HL-60 (cell line): Measurements from ENCODE around the gene DLEU7.

Source experiments
- DNase-seq, 2 experiments: peaks; one replicate each; pipeline ENCODE4 v3.0.0-alpha.2; 2010 to 2020; ENCODE audit warnings: low read depth in 1 of 2, low spot score in 1 of 2
- H3K27ac ChIP-seq: fragments of 250-450 bp; sonication (Bioruptor Pico); replicated peaks from 2 replicates; pipeline ENCODE4 v1.5.1; 2020; ENCODE audit warnings: mild to moderate bottlenecking, moderate library complexity
- H3K27me3 ChIP-seq: fragments of 250-450 bp; sonication (Bioruptor Pico); 2 replicates; pipeline ENCODE4 v1.5.1; 2021; ENCODE audit warnings: mild to moderate bottlenecking, moderate library complexity; ENCODE audit not compliant: insufficient read depth, poor library complexity, severe bottlenecking
- H3K4me3 ChIP-seq: replicated peaks from 2 replicates; pipeline ENCODE4 v1.5.1; 2011; ENCODE audit warnings: mild to moderate bottlenecking, control low read depth, low read length; ENCODE audit not compliant: insufficient read depth
- GABPA ChIP-seq: IDR thresholded peaks from 2 replicates; pipeline ENCODE4 v1.6.1; 2012; ENCODE audit warnings: low read depth
- POLR2AphosphoS5 ChIP-seq: IDR thresholded peaks from 2 replicates; pipeline ENCODE4 v1.6.1; 2012; ENCODE audit warnings: low read depth
- SPI1 ChIP-seq: IDR thresholded peaks from 2 replicates; pipeline ENCODE4 v1.6.1; 2012; ENCODE audit warnings: low read depth, mild to moderate bottlenecking, borderline replicate concordance
- TF ChIP-seq, protein P1 (sequence below): IDR thresholded peaks from one replicate; pipeline ENCODE4 v1.5.1; 2011; ENCODE audit warnings: low read length, control low read depth, inconsistent platforms; ENCODE audit not compliant: insufficient read depth
- TF ChIP-seq, protein P2 (sequence below): IDR thresholded peaks from 2 replicates; pipeline ENCODE4 v1.6.1; 2012; ENCODE audit warnings: low read depth; ENCODE audit not compliant: insufficient replicate concordance

The DLEU7 gene

DNA sequence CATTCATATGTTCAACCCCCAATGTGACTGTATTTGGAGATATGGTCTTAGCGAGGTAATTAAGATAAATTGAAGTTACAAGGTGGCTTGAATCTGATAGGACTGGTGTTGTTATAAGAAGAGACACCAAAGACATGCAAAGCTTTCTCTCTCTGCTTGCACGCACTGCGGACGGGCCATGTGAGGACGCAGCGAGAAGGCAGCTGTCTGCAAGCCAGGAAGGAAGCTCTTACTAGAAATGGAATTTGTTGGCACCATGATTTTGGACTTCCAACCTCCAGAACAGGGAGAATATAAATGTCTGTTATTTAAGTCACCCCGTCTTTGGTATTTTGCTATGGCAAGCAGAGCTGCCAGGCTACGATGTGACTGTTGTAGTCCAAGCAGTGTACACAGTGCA lies 4.8 kb downstream of the DLEU7 start:
- no peak overlapping the region for H3K4me3 ChIP-seq
- no peak for DNase-seq
- TF ChIP-seq GABPA (no peak), SPI1 (no peak), POLR2AphosphoS5 (no peak)
- TF ChIP-seq, protein P1, sequence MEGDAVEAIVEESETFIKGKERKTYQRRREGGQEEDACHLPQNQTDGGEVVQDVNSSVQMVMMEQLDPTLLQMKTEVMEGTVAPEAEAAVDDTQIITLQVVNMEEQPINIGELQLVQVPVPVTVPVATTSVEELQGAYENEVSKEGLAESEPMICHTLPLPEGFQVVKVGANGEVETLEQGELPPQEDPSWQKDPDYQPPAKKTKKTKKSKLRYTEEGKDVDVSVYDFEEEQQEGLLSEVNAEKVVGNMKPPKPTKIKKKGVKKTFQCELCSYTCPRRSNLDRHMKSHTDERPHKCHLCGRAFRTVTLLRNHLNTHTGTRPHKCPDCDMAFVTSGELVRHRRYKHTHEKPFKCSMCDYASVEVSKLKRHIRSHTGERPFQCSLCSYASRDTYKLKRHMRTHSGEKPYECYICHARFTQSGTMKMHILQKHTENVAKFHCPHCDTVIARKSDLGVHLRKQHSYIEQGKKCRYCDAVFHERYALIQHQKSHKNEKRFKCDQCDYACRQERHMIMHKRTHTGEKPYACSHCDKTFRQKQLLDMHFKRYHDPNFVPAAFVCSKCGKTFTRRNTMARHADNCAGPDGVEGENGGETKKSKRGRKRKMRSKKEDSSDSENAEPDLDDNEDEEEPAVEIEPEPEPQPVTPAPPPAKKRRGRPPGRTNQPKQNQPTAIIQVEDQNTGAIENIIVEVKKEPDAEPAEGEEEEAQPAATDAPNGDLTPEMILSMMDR, result no peak
- TF ChIP-seq, protein P2, sequence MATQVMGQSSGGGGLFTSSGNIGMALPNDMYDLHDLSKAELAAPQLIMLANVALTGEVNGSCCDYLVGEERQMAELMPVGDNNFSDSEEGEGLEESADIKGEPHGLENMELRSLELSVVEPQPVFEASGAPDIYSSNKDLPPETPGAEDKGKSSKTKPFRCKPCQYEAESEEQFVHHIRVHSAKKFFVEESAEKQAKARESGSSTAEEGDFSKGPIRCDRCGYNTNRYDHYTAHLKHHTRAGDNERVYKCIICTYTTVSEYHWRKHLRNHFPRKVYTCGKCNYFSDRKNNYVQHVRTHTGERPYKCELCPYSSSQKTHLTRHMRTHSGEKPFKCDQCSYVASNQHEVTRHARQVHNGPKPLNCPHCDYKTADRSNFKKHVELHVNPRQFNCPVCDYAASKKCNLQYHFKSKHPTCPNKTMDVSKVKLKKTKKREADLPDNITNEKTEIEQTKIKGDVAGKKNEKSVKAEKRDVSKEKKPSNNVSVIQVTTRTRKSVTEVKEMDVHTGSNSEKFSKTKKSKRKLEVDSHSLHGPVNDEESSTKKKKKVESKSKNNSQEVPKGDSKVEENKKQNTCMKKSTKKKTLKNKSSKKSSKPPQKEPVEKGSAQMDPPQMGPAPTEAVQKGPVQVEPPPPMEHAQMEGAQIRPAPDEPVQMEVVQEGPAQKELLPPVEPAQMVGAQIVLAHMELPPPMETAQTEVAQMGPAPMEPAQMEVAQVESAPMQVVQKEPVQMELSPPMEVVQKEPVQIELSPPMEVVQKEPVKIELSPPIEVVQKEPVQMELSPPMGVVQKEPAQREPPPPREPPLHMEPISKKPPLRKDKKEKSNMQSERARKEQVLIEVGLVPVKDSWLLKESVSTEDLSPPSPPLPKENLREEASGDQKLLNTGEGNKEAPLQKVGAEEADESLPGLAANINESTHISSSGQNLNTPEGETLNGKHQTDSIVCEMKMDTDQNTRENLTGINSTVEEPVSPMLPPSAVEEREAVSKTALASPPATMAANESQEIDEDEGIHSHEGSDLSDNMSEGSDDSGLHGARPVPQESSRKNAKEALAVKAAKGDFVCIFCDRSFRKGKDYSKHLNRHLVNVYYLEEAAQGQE, result no peak
- no peak overlapping the region for H3K27ac ChIP-seq
- no peaks in the 10 kb centered on the region for H3K27me3 ChIP-seq

DNA sequence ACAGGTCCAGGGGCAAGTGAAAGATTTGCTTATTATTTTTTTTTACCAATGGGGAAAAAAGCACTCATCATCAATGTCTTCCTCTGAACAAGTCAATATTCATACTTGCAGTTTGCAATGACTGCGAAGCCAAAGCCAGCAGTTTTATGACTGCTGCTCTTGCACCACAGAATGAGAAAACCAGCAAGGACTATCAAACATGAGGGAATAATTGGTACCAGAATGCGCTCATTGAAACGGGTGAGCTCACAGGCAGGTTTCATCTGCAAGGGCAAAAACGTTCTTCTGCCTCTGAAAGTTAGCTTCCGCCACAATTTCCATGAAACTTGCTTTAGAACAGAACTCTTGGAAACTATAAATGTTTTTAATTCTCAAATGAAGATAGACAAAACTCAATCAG lies 5.5 kb downstream of the DLEU7 start:
- Histone ChIP-seq H3K27me3 (no peaks in the 10 kb centered on the region), H3K4me3 (no peak overlapping the region), H3K27ac (no peak overlapping the region)
- DNase-seq, result no peak
- TF ChIP-seq, protein P2, result no peak

DNA sequence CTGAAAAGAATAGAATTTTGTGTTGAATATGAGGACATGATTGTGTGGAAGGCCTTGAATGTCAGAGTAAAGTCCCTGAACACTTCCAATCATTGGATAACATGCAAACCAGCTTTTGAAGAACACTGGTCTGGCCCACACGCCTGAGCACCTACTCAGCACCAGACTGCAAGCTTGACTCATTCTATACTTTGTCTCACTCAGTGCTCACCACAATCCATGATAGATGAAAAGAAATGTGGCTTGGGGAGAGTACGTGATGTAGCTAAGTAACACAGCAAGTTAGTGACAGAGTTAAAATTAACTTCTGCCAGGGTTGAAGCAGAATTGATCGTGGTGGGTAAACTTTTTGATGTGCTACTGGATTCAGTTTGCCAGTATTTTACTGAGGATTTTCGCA lies 12.0 kb downstream of the DLEU7 start:
- no peak for DNase-seq
- TF ChIP-seq SPI1 (no peak), POLR2AphosphoS5 (no peak), GABPA (no peak)
- TF ChIP-seq, protein P1, result no peak
- TF ChIP-seq, protein P2, result no peak
- no peak overlapping the region for H3K4me3 ChIP-seq
- no peaks in the 10 kb centered on the region for H3K27me3 ChIP-seq
- H3K27ac ChIP-seq, result no peak overlapping the region

DNA sequence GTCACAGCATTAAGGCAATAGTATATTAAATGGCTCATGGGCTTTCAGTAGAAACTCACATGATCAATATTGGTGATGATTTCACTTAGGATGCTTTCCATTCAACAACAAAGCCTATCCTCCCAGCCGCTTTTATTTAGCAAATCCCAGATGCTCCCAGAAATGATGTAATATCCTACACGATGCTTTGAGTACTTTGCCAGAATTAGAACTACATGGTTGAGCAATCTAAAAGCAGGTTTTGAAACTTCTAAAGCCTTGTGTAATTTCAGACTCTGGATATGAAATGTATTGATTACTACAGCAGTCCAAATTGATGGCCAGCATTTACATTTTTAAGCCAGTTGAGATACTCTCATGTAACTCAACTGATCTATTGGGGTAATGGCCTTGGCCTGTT lies 13.6 kb downstream of the DLEU7 start:
- Histone ChIP-seq H3K27me3 (no peaks in the 10 kb centered on the region), H3K27ac (no peak overlapping the region), H3K4me3 (no peak overlapping the region)
- DNase-seq, result peak in 1 of 2 experiments; percentile 63
- TF ChIP-seq, protein P1, result no peak
- no peak for TF ChIP-seq GABPA
